Measurements from ENCODE around the gene DLL1. TPM values are rescaled to one million over a fixed set of nuclear protein-coding genes. Genes with fewer than 3 reads are reported as not detected.

The DLL1 gene
- total RNA-seq, 1 experiment from 2014 or later, result 1.1 TPM

DNA sequence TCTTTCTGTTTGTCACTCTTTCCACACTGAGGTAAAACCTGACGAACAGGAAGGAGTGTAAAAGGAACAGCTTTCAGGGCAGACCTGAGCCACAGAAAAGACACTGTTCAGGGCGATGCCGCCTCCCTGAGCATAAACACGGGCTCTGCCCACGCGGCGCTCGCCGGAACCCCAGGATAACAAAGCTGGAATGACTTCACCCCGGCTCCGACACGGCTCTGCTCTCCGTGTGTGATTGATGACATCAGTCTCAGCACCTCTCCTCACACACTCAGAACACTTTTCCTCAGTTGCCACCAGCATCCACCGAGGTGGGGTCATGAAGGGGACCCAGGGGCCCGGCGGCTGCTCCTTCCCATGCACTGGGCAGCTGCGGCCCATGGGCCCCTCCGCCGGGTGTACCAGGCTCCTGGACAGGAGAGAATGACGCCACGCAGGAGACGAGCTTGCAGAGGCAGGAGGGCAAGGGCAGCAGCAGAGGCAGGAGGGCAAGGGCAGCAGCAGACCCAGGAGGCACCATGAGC, 43.6 kb downstream of the DLL1 start:
- in situ Hi-C loops (cut with HindIII; ENCODE audit: low pct_unique_long_range_greater_than_20kb, low sequenced_read_pairs), result no loop called here
- DNase-seq (ENCODE audit: low read depth), result no peak

DNA sequence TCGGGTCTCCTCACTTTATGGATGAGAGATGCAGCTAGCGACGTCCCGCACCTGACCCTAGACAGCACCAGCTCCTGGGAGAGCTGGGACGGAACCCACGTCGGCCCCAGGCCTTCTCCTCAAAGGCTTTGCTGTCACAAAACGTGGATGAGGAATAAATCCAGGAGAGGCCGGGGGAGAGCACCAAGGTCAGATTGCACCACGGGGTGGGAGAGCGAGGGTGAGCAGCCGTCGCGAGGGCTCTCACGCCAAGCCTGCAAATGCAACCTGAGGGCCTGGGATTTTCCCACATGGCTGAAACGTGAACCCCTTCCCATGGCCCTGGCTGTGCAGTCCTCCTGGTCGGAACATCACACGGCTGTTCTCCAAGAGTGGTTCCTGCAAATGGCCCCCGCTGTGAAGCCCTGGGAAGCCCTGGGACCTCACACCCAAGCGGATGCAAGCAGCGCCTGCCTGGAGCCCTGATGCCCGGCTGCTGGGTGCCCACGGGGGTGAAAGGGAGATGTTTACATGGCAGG, 45.3 kb downstream of the DLL1 start:
- no peak for DNase-seq (ENCODE audit: low read depth)
- in situ Hi-C loops (cut with HindIII; ENCODE audit: low pct_unique_long_range_greater_than_20kb, low sequenced_read_pairs), result no loop called here

DNA sequence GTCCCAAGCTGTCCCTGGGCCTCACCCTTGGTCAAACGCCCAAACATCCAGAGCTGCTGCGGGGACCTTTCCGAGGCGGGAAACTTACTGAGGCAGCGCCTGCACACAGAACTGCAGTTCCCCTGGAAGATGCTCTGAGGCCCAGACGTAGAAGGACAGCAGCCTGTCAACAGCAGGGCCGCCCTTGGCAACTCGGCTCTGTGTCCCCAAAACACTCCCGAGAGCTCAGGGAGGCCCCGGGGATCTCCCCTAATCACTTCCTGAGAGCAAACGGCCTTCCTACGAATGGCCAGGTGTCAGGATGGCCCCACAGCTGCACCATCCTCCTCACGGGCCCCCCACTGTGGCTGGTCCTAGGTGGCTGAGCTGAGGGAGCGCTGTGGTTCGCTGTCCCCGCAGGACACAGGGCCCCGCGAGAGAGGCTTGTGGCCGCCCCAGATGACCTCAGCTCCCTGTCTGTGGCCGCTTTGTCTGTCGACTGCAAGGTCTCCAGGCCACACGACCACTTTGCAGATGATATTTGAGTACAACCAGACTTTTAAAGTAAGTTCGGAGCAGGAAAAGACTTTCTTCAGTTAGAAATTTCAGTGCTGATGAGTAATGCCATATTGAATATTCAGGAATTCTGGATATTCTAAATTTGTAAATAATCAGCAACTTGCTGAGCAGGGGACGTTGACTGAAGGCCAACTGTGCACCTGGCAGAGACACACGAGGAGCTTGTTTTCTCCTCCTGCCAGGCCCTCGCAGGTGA, 46.0 kb downstream of the DLL1 start:
- no peak for DNase-seq (ENCODE audit: low read depth)
- in situ Hi-C loops (cut with HindIII; ENCODE audit: low pct_unique_long_range_greater_than_20kb, low sequenced_read_pairs), result no loop called here

DNA sequence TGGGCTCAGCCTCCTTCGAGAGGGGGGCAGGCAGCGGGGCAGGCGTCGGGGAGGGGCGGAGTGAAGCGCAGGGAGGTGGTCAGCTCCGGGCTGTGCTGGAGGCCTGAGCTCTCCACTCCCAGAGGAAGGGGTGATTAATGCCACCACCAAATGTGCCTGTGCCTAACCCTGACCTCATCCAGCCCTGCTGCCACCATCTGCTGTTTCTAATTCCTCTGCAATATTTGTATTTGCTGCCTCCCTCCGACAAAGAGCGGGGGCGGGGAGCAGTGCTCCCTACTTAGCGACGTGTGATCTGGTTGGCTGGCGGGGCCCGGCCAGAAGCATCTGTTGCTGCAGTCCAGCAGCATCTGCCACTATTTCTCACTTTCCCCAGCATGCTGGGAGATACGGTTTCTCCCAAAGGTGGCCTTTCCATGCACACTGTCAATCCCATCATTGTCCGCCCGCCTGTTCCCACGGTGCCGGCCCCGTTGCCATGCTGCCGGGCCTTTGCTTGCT, 47.0 kb downstream of the DLL1 start:
- in situ Hi-C loops (cut with HindIII; ENCODE audit: low pct_unique_long_range_greater_than_20kb, low sequenced_read_pairs), result no loop called here
- no peak for DNase-seq (ENCODE audit: low read depth)

DNA sequence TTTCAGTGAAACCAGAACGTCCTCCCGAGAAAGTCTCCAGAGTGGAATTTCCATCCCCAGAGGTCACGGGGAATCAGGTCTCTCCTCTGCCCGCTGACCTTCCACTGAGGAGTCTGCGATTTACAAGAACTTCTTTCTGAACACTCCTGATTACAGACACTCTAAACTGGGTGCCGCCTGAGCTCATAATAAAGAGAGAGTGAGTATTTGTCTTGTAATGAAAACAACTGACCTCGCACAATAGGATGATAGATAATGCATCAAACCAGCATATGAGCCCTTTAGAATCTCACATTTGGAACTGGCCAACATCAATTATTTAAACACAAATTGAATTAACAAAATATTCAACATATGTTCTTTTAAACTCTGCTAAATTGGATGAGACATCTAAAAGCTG, 47.5 kb downstream of the DLL1 start:
- DNase-seq (ENCODE audit: low read depth), result no peak
- in situ Hi-C loops (cut with HindIII; ENCODE audit: low pct_unique_long_range_greater_than_20kb, low sequenced_read_pairs), result no loop called here

DNA sequence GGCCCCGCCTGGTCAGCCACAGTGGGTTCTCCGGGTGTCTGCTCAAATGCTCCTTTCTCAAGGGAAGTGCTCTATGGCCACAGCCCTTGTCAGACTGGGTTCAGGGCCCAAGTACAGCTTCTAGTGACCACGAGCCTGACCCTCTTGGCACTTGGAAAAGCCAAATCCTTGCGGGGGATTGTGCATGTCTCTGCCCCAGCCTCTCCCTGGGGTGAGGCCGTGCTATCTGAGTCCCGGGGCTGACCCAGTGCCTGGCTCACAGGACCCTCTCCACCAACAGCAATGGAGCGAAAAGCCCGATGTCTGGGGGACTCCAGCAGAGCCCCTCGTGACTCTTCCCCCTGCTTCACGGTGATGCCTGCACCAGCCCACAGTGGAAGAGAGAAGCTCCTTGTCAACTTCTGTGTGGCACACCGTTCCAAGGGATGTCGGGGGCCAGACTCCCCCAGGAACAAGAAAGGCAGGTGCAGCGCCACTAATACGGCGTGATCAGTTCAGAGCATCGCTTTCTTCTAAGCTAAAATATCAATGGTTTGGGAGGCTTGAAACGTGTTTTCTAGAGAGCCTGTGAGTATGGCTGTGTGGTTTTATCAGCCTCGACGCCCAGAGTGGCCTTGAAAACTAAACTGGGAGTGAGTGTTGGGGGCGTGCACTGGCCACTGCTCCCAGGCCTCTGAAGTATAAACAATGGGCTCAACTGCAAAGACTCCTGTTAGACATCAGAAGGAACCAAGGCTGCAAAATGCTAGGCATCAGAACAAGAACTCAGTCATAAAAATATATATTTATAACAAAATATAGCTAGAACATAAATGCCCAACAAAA, 51.9 kb downstream of the DLL1 start:
- no peak for DNase-seq (ENCODE audit: low read depth)
- in situ Hi-C loops (cut with HindIII; ENCODE audit: low pct_unique_long_range_greater_than_20kb, low sequenced_read_pairs), result no loop called here

DNA sequence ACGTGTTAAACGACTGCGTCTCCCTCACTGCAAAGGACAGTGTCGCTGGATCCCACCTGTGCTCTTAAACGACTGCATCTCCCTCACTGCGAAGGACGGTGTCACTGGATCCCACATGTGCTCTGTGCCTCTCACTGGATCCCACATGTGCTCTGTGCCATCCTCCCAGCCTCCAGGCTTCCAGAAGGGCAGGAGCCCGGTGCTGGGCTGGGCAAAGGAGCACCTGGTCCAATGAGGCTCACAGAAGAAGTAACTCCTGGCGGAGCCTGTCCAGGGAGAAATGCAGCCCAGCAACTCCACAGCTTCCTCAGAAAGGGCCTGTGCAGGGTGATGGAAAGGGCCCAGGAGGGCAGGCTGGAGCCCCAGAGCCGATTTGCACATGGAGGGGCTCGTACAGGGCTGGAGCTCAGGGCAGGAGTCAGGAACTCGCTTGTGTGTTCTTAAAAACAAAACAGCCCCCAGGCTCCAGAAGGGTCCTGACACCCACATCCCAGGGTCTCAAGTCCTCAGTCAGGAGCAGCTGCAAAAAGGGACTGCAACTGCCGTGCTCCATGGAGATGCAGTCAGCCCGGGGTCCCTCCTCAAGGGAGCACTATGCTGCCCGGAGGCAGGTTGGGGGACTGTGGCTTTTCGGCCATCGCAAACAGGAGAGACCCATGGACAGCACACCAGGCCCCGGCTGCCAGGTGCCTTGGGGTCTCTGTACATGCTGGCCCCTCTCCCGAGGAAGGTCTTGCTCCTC, 52.7 kb downstream of the DLL1 start:
- DNase-seq (ENCODE audit: low read depth), result no peak
- in situ Hi-C loops (cut with HindIII; ENCODE audit: low pct_unique_long_range_greater_than_20kb, low sequenced_read_pairs), result no loop called here

DNA sequence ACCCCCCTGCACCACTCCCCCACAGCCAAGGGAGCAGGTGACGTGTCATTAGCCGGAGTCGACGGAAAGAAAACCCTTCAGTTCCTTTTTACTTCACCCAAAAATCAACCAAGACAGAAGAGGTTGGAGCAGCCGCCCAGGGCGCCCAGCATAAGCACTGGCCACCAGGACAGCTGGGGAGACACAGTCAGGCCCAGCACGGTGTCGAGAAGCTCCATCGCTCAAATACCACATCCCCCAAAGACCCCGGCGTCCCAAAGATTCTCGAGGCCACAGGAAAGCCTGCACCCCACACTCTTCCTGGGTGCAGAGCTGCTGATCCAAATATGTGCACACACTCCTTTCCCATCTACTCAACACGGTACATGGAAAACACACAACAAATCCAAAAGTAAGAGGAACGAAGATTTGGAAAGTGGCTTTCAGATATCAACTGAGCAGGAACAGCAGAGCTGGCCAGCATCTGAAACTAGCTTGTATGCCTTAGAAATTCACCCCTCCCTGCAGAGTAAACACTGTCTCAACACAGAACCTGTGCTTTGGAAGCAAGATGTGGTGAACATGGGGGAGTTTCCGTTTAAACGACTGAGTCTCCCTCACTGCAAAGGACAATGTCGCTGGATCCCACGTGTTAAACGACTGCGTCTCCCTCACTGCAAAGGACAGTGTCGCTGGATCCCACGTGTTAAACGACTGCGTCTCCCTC, 54.6 kb downstream of the DLL1 start:
- DNase-seq (ENCODE audit: low read depth), result no peak
- in situ Hi-C loops (cut with HindIII; ENCODE audit: low pct_unique_long_range_greater_than_20kb, low sequenced_read_pairs), result no loop called here

DNA sequence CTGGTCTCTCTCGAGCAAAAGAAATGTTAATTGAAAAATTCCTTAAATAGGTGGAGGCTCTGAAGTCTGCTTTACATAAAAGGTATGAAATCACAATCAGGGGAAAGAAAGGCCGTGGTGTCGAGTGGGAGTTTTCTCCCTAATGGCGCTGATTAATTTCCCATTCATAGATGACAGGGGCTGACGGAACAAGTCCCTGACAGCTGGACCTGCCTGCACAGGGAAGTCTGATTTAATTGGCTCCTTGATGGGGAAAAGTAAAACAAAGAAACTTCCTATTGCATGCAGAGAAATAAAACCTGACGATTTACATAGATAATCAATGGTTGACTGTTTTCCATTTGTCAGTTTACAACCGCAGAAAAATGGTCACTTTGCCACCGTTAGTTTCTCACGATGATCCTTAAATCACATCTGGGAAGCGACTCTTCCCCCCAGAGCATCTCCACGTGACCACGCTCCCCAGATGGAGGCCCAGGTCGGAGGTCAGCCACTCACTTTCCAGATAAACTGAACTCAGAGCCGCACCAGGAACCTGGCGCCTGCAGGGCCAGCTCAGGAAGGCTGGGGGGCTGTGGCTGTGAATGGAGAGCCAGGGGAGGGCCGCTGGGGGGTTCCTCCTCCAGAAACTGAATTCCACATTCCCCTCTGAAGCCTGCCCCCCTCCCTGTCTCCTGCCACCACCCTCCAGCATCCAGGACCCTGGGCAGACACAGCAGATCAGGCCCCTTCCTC, 55.3 kb downstream of the DLL1 start:
- in situ Hi-C loops (cut with HindIII; ENCODE audit: low pct_unique_long_range_greater_than_20kb, low sequenced_read_pairs), result no loop called here
- DNase-seq (ENCODE audit: low read depth), result no peak

DNA sequence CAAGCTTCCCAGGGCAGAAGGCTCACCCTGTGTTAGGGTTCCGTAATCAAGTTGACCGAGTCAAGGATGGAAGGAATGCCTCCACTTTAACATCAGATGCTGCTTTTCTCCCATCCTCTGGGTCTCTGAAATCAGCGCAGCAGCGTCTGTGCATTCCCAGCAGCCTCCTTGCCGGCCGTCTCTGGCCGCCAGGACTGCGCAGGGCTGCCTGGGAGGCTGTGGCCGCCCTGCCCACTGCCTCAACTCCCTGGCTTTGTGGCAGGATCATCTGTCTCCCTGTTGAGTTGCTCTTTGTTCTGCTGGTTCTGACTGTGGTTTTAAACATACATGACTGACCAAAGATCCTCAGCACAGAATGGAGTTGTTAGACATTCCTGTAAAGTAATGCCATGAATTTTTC, 56.5 kb downstream of the DLL1 start:
- in situ Hi-C loops (cut with HindIII; ENCODE audit: low pct_unique_long_range_greater_than_20kb, low sequenced_read_pairs), result no loop called here

DNA sequence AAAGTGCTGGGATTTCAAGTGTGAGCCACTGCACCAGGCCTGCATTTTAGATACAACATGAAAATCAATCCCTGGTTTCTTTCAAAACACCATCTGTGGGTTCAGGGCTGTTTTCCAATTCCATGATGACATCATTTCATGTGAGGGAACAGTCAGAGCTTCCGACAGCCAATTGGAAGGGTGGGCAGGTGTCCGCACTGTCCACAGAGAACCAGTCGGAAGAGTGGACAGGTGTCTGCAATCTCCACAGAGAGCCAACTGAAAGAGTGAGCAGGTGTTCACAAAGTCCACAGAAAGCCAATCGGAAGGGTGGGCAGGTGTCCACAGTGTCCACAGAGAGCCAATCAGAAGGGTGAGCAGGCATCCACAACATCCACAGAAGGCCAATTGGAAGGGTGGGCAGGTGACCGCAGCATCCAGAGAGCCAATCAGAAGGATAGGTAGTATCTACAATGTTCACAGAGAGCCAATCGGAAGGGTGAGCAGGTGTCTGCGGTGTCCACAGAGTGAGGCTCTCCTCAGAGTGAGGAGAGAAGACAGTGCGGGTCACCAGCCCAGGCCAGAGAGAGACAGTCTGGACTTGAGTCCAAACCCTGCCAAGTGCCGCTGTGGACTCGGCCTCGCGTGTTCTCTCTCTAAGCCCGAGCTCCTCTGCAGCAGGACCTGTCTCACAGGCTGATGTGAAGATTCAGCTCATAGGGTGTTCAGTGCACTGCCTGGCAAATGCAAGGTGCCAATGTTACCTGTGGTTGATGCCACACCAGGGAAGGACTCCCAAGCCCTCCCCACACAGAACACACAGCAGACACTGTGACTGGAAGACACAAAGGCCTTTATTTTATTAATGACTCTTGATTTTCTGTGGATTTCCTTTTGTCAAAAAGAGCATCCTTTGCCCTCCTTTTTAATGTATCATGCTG, 57.3 kb downstream of the DLL1 start:
- in situ Hi-C loops (cut with HindIII; ENCODE audit: low pct_unique_long_range_greater_than_20kb, low sequenced_read_pairs), result no loop called here
- DNase-seq (ENCODE audit: low read depth), result no peak

More for the DNA sequence above, 56.5 kb downstream of the DLL1 start:
- DNase-seq (ENCODE audit: low read depth), result no peak

Other genes with a start within 250 kb of the DLL1 start
- 6.3 and 10.1 TPM in 2 replicates for gene FAM120B, start 15.7 kb upstream of the DLL1 start, total RNA-seq (2014; rRNA removed; shearing (Covaris generic); ENCODE audit: low replicate concordance)